Nephron progenitor cell (in vitro differentiated cells): ENCODE measurements around the gene PRSS12.
"Not testable (repeated sequence)": the region's sequence is repeated elsewhere in the genome, so short reads cannot be mapped to it uniquely, and the experiment has no call there.

ENCODE experiments used
- DNase-seq: peaks from one replicate; pipeline ENCODE4 v3.0.0; 2021
- H3K27ac Mint-ChIP-seq: 2 replicates; pipeline ENCODE4 v1.8.0; 2021; ENCODE audit warnings: mild to moderate bottlenecking, moderate library complexity, mixed read lengths
- H3K27me3 Mint-ChIP-seq: 2 replicates; pipeline ENCODE4 v1.8.0; 2021; ENCODE audit warnings: mild to moderate bottlenecking, low read depth, mixed read lengths; ENCODE audit not compliant: poor library complexity
- H3K36me3 Mint-ChIP-seq: 2 replicates; pipeline ENCODE4 v1.8.0; 2021; ENCODE audit warnings: low read depth, mixed read lengths
- H3K4me1 Mint-ChIP-seq: 2 replicates; pipeline ENCODE4 v1.8.0; 2021; ENCODE audit warnings: mixed read lengths
- H3K4me3 Mint-ChIP-seq: 2 replicates; pipeline ENCODE4 v1.8.0; 2021; ENCODE audit warnings: mild to moderate bottlenecking, moderate library complexity, mixed read lengths
- H3K9me3 Mint-ChIP-seq: 2 replicates; pipeline ENCODE4 v1.8.0; 2021; ENCODE audit warnings: mild to moderate bottlenecking, moderate library complexity, mixed read lengths
- CTCF ChIP-seq: fragments of 200-600 bp; sonication (generic); IDR thresholded peaks from 2 replicates; pipeline ENCODE4 v1.5.0; 2021; ENCODE audit warnings: antibody characterized with exemption

Gene PRSS12, protein sequence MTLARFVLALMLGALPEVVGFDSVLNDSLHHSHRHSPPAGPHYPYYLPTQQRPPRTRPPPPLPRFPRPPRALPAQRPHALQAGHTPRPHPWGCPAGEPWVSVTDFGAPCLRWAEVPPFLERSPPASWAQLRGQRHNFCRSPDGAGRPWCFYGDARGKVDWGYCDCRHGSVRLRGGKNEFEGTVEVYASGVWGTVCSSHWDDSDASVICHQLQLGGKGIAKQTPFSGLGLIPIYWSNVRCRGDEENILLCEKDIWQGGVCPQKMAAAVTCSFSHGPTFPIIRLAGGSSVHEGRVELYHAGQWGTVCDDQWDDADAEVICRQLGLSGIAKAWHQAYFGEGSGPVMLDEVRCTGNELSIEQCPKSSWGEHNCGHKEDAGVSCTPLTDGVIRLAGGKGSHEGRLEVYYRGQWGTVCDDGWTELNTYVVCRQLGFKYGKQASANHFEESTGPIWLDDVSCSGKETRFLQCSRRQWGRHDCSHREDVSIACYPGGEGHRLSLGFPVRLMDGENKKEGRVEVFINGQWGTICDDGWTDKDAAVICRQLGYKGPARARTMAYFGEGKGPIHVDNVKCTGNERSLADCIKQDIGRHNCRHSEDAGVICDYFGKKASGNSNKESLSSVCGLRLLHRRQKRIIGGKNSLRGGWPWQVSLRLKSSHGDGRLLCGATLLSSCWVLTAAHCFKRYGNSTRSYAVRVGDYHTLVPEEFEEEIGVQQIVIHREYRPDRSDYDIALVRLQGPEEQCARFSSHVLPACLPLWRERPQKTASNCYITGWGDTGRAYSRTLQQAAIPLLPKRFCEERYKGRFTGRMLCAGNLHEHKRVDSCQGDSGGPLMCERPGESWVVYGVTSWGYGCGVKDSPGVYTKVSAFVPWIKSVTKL

GRCh38 chr4:118352843-118353533 lies at the start of gene PRSS12:
PRSS12 (minus strand) TSS chr4:118353003; CDS start chr4:118352720, 283 bp downstream.
- Mint-ChIP-seq H3K4me1 (peaks cover 29% of the 10 kb centered on the region), H3K4me3 (peak within 1 kb of the TSS; percentile 89), H3K27me3 (peaks cover 80% of the 10 kb centered on the region), H3K36me3 (no peaks in the 10 kb centered on the region), H3K9me3 (no peaks in the 10 kb centered on the region), H3K27ac (no peak within 1 kb of the TSS)
- peak; percentile 84 for TF ChIP-seq CTCF
- peak; percentile 91 for DNase-seq

- peaks cover 25% of the 10 kb centered on the region for H3K4me1 Mint-ChIP-seq
- no peak for TF ChIP-seq CTCF
- H3K27me3 Mint-ChIP-seq, result peaks cover 3% of the 10 kb centered on the region
- DNase-seq, result no peak
- H3K4me3 Mint-ChIP-seq, result no peak overlapping the region
- peaks cover 10% of the 10 kb centered on the region for H3K9me3 Mint-ChIP-seq
- no peak overlapping the region for H3K27ac Mint-ChIP-seq
- H3K36me3 Mint-ChIP-seq, result no peaks in the 10 kb centered on the region
Measured at GRCh38 chr4:118400356-118400755, 47.6 kb upstream of the PRSS12 start.

DNA sequence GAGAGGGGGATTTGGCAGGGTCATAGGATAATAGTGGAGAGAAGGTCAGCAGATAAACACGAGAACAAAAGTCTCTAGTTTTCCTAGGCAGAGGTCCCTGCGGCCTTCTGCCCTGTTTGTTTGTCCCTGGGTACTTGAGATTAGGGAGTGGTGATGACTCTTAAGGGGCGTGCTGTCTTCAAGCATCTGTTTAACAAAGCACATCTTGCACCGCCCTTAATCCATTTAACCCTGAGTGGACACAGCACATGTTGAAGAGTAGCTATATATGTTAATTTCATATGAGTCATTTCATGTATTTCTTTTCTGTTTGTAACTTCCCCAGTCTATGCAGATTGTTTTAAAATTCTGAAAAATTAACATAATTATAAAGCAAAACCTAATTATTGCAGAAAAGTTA lies 47.1 kb upstream of the PRSS12 start:
- DNase-seq, H3K27me3 Mint-ChIP-seq, H3K9me3 Mint-ChIP-seq, H3K4me3 Mint-ChIP-seq, H3K36me3 Mint-ChIP-seq: not testable (repeated sequence)
- H3K27ac Mint-ChIP-seq, result peak overlapping the region; percentile 66
- H3K4me1 Mint-ChIP-seq, result peaks cover 29% of the 10 kb centered on the region

- H3K4me1 Mint-ChIP-seq, result peaks cover 29% of the 10 kb centered on the region
- no peak overlapping the region for H3K27ac Mint-ChIP-seq
- H3K27me3 Mint-ChIP-seq, result peaks cover under 1% of the 10 kb centered on the region
- no peak for TF ChIP-seq CTCF
- no peaks in the 10 kb centered on the region for H3K36me3 Mint-ChIP-seq
- no peak for DNase-seq
- H3K9me3 Mint-ChIP-seq, result peaks cover 4% of the 10 kb centered on the region
- no peak overlapping the region for H3K4me3 Mint-ChIP-seq
Measured at GRCh38 chr4:118398226-118399090, 45.7 kb upstream of the PRSS12 start.

DNA sequence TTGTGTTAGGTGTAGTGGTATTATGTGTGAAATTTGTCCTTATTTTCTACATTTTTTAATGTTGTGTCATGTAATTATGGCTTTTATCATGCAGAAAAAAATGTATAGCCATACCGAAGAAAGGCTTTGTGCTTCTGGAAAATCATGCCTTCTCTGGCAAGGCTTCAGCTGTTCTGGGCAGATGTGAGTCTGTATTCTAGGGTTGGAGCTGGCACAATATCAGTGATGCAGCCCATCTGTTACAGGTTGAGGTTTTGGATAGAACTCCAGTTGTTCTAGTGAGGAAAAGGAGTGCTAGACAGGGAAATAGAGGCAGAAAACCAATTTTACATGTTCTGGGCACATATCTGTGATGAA lies 44.8 kb upstream of the PRSS12 start:
- Mint-ChIP-seq H3K27ac (no peak overlapping the region), H3K36me3 (no peaks in the 10 kb centered on the region), H3K27me3 (no peaks in the 10 kb centered on the region), H3K4me3 (no peak overlapping the region), H3K4me1 (peaks cover 29% of the 10 kb centered on the region), H3K9me3 (peaks cover 8% of the 10 kb centered on the region)
- TF ChIP-seq CTCF, result no peak
- DNase-seq, result no peak
